Skeletal muscle tissue (tissue), 4 donors: ENCODE results near the gene PSMD8. TPM values are rescaled to one million over a fixed set of nuclear protein-coding genes. Genes with fewer than 3 reads are reported as not detected.
A peak's percentile ranks its signal among the peaks of the same experiment; 100 is the strongest.
"Not testable (repeated sequence)": the region's sequence is repeated elsewhere in the genome, so short reads cannot be mapped to it uniquely, and the experiment has no call there.

Experiments
- H3K27ac ChIP-seq: one replicate; pipeline ENCODE4 v1.7.0; 2013; ENCODE audit warnings: mild to moderate bottlenecking, low read depth, low read length, inconsistent platforms
- H3K27me3 ChIP-seq, 3 donors: one replicate each; pipeline ENCODE4 v1.7.0; 2013; ENCODE audit warnings: low read length in 3 of 3; ENCODE audit not compliant: control insufficient read depth in 3 of 3, insufficient read depth in 3 of 3
- H3K36me3 ChIP-seq, 3 donors: one replicate each; pipeline ENCODE4 v1.7.0; 2013; ENCODE audit warnings: low read length in 3 of 3; ENCODE audit not compliant: control insufficient read depth in 3 of 3, insufficient read depth in 3 of 3
- H3K4me1 ChIP-seq, 3 donors: one replicate each; pipeline ENCODE4 v1.7.0; 2013; ENCODE audit warnings: low read length in 3 of 3, mild to moderate bottlenecking in 3 of 3; ENCODE audit not compliant: control insufficient read depth in 3 of 3, insufficient read depth in 3 of 3
- H3K4me3 ChIP-seq, 3 donors: one replicate each; pipeline ENCODE4 v1.7.0; 2013; ENCODE audit warnings: low read length in 3 of 3
- H3K9ac ChIP-seq, 3 donors: one replicate each; pipeline ENCODE4 v1.7.0; 2013; ENCODE audit warnings: low read length in 3 of 3, mild to moderate bottlenecking in 3 of 3, moderate library complexity in 2 of 3, low read depth in 1 of 3
- H3K9me3 ChIP-seq, 3 donors: one replicate each; pipeline ENCODE4 v1.7.0; 2013; ENCODE audit warnings: low read length in 3 of 3; ENCODE audit not compliant: control insufficient read depth in 3 of 3
- total RNA-seq: library from RNA; depleted of rRNA; stranded (reverse); fragments of >200 nt; gene quantifications from one replicate; pipeline ENCODE4 v1.2.3, GENCODE V29; 2014
- donor health status: Osteomylitis.

PSMD8 gene
- total RNA-seq, 1 donor from 2014 or later, result 129 TPM

DNA sequence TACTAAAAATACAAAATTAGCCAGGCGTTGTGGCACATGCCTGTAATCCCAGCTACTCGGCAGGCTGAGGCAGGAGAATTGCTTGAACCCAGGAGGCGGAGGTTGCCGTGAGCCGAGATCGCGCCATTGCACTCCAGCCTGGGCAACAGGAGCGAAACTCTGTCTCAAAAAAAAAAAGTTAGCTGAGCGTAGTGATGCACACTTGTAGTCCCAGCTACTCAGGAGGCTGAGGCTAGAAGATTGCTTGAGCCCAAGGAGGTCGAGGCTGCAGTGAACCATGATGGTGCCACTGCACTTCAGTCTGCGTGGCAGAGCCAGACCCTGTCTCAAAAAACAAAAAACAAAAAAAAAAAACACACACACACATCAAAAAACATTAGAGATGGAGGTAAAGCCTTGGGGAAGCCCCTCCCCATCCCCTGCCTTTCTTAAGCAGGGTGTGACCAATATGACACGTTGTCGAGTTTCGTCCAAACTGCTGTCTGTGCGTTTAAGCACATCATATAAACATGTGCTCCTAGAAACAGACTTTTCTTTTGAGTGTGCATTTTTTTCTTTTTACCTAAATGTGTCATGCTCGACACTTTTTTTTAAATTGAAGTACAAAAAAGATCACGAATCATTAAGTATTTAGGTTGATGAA lies 52.8 kb downstream of the PSMD8 start:
- not testable (repeated sequence) for H3K4me3 ChIP-seq, H3K4me1 ChIP-seq, H3K9ac ChIP-seq, H3K9me3 ChIP-seq, H3K36me3 ChIP-seq, H3K27me3 ChIP-seq, H3K27ac ChIP-seq

DNA sequence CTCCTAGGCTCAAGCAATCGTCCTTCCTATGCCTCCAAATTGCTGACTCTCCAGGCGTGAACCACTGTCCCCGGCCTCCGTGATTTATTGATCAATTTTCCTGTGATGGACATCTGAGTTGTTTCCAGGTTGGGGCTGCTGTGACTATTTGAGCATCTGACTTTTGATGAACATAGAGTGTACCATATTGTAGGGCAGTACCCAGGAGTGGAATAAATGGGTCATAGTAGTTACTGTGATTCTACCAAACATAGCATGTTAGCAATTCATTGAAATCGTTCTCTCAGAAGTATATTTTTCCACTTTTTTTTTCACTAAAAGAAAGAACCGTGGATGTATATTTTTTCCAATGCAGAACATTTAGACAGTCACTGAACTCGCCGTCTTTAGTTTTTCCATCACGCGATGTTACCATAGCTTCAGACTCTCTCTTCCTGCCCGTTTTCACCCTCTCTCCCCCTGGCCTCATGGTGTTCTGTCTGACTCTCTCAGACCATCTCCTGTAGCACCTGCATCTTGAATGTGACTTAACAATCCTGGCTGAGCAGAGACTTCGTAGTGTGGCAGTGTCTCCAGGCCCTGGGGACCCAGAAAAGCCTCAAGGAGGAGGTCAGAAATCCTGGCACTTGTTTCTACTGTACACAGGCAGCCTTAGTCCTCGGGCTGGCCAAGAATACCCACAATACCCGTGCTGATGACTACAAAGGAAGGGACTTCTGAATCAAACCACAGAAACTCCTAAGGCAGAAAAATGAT lies 54.9 kb downstream of the PSMD8 start:
- peaks cover 0 to 3% (median 0%) of the 10 kb centered on the region in 3 donors for H3K27me3 ChIP-seq
- H3K9me3 ChIP-seq, result no peaks in the 10 kb centered on the region
- no peak overlapping the region for H3K4me3 ChIP-seq
- H3K4me1 ChIP-seq, result peaks cover 6 to 16% (median 9%) of the 10 kb centered on the region in 3 donors
- H3K36me3 ChIP-seq, result no peaks in the 10 kb centered on the region
- no peak overlapping the region for H3K27ac ChIP-seq
- no peak overlapping the region for H3K9ac ChIP-seq

DNA sequence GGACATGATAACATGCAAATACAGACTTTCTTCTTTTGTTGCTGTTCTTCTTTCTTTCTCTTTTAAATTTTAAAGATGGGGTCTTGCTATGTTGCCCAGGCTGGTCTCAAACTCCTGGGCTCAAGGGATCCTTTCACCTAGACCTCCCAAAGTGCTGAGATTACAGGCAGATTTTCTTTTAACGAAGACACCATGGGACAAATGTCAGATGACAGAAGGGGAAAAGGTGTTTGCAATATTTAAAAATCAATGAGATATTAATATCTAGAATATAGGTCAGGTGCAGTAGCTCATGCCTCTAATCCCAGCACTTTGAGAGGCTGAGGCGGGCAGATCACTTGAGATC lies 55.4 kb downstream of the PSMD8 start:
- H3K4me3 ChIP-seq, result no peak overlapping the region
- no peaks in the 10 kb centered on the region for H3K9me3 ChIP-seq
- H3K27me3 ChIP-seq, result peaks cover 0 to 4% (median 0%) of the 10 kb centered on the region in 3 donors
- no peak overlapping the region for H3K27ac ChIP-seq
- H3K36me3 ChIP-seq, result no peaks in the 10 kb centered on the region
- H3K9ac ChIP-seq, result no peak overlapping the region
- H3K4me1 ChIP-seq, result peaks cover 6 to 16% (median 9%) of the 10 kb centered on the region in 3 donors

DNA sequence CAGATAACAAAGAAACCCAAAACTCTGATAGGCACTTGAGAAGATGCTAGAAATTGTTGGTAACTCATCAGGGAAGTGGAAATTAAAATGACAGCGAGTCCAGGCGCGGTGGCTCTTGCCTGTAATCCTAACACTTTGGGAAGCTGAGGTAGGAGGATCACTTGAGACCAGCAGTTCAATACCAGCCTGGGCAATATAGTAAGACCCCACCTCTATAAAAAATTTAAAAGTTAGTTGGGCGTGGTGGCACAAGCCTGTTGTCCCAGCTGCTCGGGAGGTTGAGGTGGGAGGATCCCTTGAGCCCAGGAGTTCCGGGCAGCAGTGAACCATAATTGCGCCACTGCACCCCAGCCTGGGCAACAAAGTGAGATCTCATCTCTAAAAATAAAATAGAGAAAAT lies 56.6 kb downstream of the PSMD8 start:
- peaks cover 6 to 16% (median 9%) of the 10 kb centered on the region in 3 donors for H3K4me1 ChIP-seq
- peak overlapping the region in 1 of 3 donors; percentile 23 for H3K9ac ChIP-seq
- no peaks in the 10 kb centered on the region for H3K36me3 ChIP-seq
- peaks cover 0 to 4% (median 0%) of the 10 kb centered on the region in 3 donors for H3K27me3 ChIP-seq
- peak overlapping the region; percentile 79 for H3K27ac ChIP-seq
- no peak overlapping the region for H3K4me3 ChIP-seq
- H3K9me3 ChIP-seq, result no peaks in the 10 kb centered on the region

DNA sequence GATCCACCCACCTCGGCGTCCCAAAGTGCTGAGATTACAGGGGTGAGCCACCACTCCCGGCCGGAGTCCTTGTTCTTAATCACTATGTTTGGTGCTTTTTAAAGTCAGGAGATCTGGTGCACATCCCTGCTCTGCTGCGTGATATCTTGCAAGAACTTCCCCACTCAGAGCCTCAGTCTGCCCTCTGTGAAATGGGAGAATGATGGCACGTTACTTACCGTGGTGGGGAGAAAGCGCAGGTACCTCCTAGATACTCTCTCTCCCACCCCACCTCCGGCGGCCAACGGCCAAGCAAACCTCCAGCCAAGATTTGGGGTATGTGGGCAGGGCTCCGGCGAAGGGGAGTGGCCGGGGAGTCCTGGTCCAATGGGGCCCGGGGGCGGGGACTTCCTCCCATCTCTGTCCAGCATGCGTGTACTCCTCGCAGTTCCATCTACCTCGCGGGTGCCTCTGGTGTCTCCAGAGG lies 58.9 kb downstream of the PSMD8 start, which contains the start of gene RYR1:
TSS of gene RYR1 (plus strand) at position 424 of the 466 bp plus-strand sequence. CDS start 139 bp downstream, outside the sequence.
- Histone ChIP-seq H3K4me3 (peak within 1 kb of the TSS; percentile 90 to 97 (median 91)), H3K9ac (peak within 1 kb of the TSS; percentile 91 to 100 (median 100)), H3K4me1 (peaks cover 20 to 34% (median 25%) of the 10 kb centered on the region in 3 donors), H3K9me3 (no peaks in the 10 kb centered on the region), H3K36me3 (peaks cover 0 to 4% (median 4%) of the 10 kb centered on the region in 3 donors), H3K27ac (peak within 1 kb of the TSS; percentile 100), H3K27me3 (peaks cover 0 to 4% (median 0%) of the 10 kb centered on the region in 3 donors)

Other genes with a start within 250 kb of the PSMD8 start
- 1.0 TPM for gene DPF1, start 150.3 kb upstream of the PSMD8 start, total RNA-seq
- 2.6 TPM for gene PPP1R14A, start 118.2 kb upstream of the PSMD8 start, total RNA-seq
- 1.6 TPM for gene SPINT2, start 110.0 kb upstream of the PSMD8 start, total RNA-seq
- gene C19orf33, start 70.3 kb upstream of the PSMD8 start, total RNA-seq, result not detected
- 18.3 TPM for gene YIF1B, start 58.6 kb upstream of the PSMD8 start, total RNA-seq
- 1.6 TPM for gene KCNK6, start 54.7 kb upstream of the PSMD8 start, total RNA-seq
- gene CATSPERG, start 38.7 kb upstream of the PSMD8 start, total RNA-seq, result 3.1 TPM
- gene GGN, start 13.5 kb downstream of the PSMD8 start, total RNA-seq, result not detected
- gene SPRED3, start 14.1 kb downstream of the PSMD8 start, total RNA-seq, result not detected
- 4.7 TPM for gene FAM98C, start 28.5 kb downstream of the PSMD8 start, total RNA-seq
- 1.0 TPM for gene RASGRP4, start 51.6 kb downstream of the PSMD8 start, total RNA-seq
- 243 TPM for gene RYR1, start 59.1 kb downstream of the PSMD8 start, total RNA-seq
- under 0.01 TPM for gene MAP4K1, start 243.4 kb downstream of the PSMD8 start, total RNA-seq
- gene EIF3K, start 244.6 kb downstream of the PSMD8 start, total RNA-seq, result 314 TPM